H1 (cell line): Measurements from ENCODE around the gene VPS13D. TPM values are rescaled to one million over a fixed set of nuclear protein-coding genes. Genes with fewer than 3 reads are reported as not detected.
"Not testable (repeated sequence)": the region's sequence is repeated elsewhere in the genome, so short reads cannot be mapped to it uniquely, and the experiment has no call there.

ENCODE experiments used
- CTCF ChIA-PET: fragments of 300-600 bp; sonication (Branson Sonifier 250); formaldehyde crosslinking; loops from one replicate; lab custom pipeline; 2021; ENCODE audit not compliant: partially characterized antibody; lab: Charles Lee
- POLR2A ChIA-PET: fragments of 300-600 bp; sonication (Branson Sonifier 250); formaldehyde crosslinking; loops from one replicate; lab custom pipeline; 2021; ENCODE audit warnings: inconsistent platforms; ENCODE audit not compliant: partially characterized antibody; lab: Charles Lee
- DNase-seq, 2 experiments: peaks; one replicate each; pipeline versions ENCODE4 v3.0.0 to v3.0.0-alpha.2; 2010 to 2022; ENCODE audit warnings: low spot score in 2 of 2, low read depth in 1 of 2, mixed read lengths in 1 of 2
- FAIRE-seq: peaks from 2 replicates; lab custom pipeline; 2011; peaks lifted over from hg19 to GRCh38; lab: Jason Lieb, UNC
- H2AFZ ChIP-seq: 2 replicates; pipeline ENCODE4 v1.8.1; 2012; ENCODE audit warnings: low read length, inconsistent platforms
- H2AK5ac ChIP-seq: 2 replicates; pipeline ENCODE4 v1.6.1; 2013; ENCODE audit warnings: low read depth, low read length
- H2BK120ac ChIP-seq: replicated peaks from 2 replicates; pipeline ENCODE3; 2013; ENCODE audit warnings: low read depth, low read length, inconsistent platforms
- H2BK12ac ChIP-seq: 2 replicates; pipeline ENCODE4 v1.6.1; 2013; ENCODE audit warnings: low read depth, low read length
- H2BK15ac ChIP-seq: 2 replicates; pipeline ENCODE4 v1.6.1; 2013; ENCODE audit warnings: low read length
- H2BK20ac ChIP-seq: 2 replicates; pipeline ENCODE4 v1.6.1; 2013; ENCODE audit warnings: low read length
- H2BK5ac ChIP-seq: 2 replicates; pipeline ENCODE4 v1.6.1; 2013; ENCODE audit warnings: low read depth, low read length
- H3K14ac ChIP-seq: 2 replicates; pipeline ENCODE4 v1.6.1; 2013; ENCODE audit warnings: inconsistent platforms; ENCODE audit not compliant: insufficient read length
- H3K18ac ChIP-seq: 2 replicates; pipeline ENCODE4 v1.6.1; 2013; ENCODE audit warnings: low read length; ENCODE audit errors: extremely low read depth
- H3K23ac ChIP-seq: 2 replicates; pipeline ENCODE4 v1.6.1; 2013; ENCODE audit warnings: inconsistent platforms; ENCODE audit not compliant: insufficient read length
- H3K23me2 ChIP-seq: 2 replicates; pipeline ENCODE4 v1.6.1; 2013; ENCODE audit warnings: low read depth, low read length
- H3K27ac ChIP-seq: 2 replicates; pipeline ENCODE4 v1.6.1; 2011; ENCODE audit warnings: low read depth, low read length, inconsistent platforms
- H3K27me3 ChIP-seq, 4 experiments: replicated peaks in 1 of 4; 1 replicate in 1 of 4; 2 replicates in 3 of 4; pipeline versions ENCODE4 v1.6.1 to v1.8.1; 2011 to 2013; ENCODE audit warnings: low read length in 3 of 4, mild to moderate bottlenecking in 3 of 4, inconsistent platforms in 2 of 4, mixed read lengths in 2 of 4, moderate library complexity in 1 of 4; ENCODE audit not compliant: control insufficient read depth in 3 of 4, insufficient read depth in 3 of 4; ENCODE audit errors: extremely low read depth in 1 of 4
- H3K36me3 ChIP-seq, 4 experiments: 2 replicates each; pipeline versions ENCODE4 v1.6.1 to v1.8.1; 2011 to 2013; ENCODE audit warnings: mild to moderate bottlenecking in 4 of 4, low read length in 3 of 4, moderate library complexity in 2 of 4, control low read depth in 1 of 4, inconsistent platforms in 1 of 4; ENCODE audit not compliant: insufficient read depth in 4 of 4, control insufficient read depth in 2 of 4
- H3K4ac ChIP-seq: replicated peaks from 2 replicates; pipeline ENCODE3; 2013; ENCODE audit warnings: low read length, low read depth, mixed read lengths, inconsistent platforms; ENCODE audit not compliant: insufficient read length
- H3K4me1 ChIP-seq, 4 experiments: replicated peaks in 1 of 4; 1 replicate in 1 of 4; 2 replicates in 3 of 4; pipeline versions ENCODE4 v1.6.1 to v1.8.1; 2011 to 2013; ENCODE audit warnings: low read length in 3 of 4, inconsistent platforms in 2 of 4, mixed read lengths in 1 of 4; ENCODE audit not compliant: insufficient read depth in 4 of 4, control insufficient read depth in 3 of 4
- H3K4me2 ChIP-seq, 2 experiments: 2 replicates each; pipeline versions ENCODE4 v1.6.1 to v1.8.1; 2011 to 2013; ENCODE audit warnings: low read depth in 2 of 2, low read length in 2 of 2, control low read depth in 1 of 2, inconsistent platforms in 1 of 2, mild to moderate bottlenecking in 1 of 2; ENCODE audit not compliant: insufficient read depth in 1 of 2
- H3K4me3 ChIP-seq, 4 experiments: fragments of 200-600, 300-600 bp in 1 of 4; sonication (generic), shearing (Covaris generic), sonication (Bioruptor Twin) in 1 of 4; 2 replicates each; pipeline versions ENCODE4 v1.5.1 to v1.8.1; 2011 to 2016; ENCODE audit warnings: low read length in 4 of 4, low read depth in 3 of 4, control low read depth in 2 of 4, inconsistent platforms in 2 of 4, mild to moderate bottlenecking in 2 of 4, mixed read lengths in 1 of 4, moderate library complexity in 1 of 4; ENCODE audit not compliant: insufficient read depth in 2 of 4; ENCODE audit errors: extremely low read depth in 1 of 4
- H3K56ac ChIP-seq: replicated peaks from 2 replicates; pipeline ENCODE3; 2013; ENCODE audit warnings: low read depth, mild to moderate bottlenecking, mixed read lengths, low read length, inconsistent platforms; ENCODE audit not compliant: insufficient read length
- H3K79me1 ChIP-seq: 2 replicates; pipeline ENCODE4 v1.6.1; 2013; ENCODE audit warnings: low read depth, low read length, control low read depth
- H3K79me2 ChIP-seq, 2 experiments: 2 replicates each; pipeline versions ENCODE4 v1.6.1 to v1.8.1; 2012 to 2013; ENCODE audit warnings: low read length in 2 of 2, mild to moderate bottlenecking in 2 of 2, inconsistent platforms in 1 of 2; ENCODE audit not compliant: insufficient read depth in 2 of 2, control insufficient read depth in 1 of 2
- H3K9ac ChIP-seq, 4 experiments: replicated peaks in 1 of 4; 1 replicate in 1 of 4; 2 replicates in 3 of 4; pipeline versions ENCODE4 v1.6.1 to v1.8.1; 2011 to 2013; ENCODE audit warnings: low read depth in 3 of 4, low read length in 3 of 4, control low read depth in 2 of 4, mild to moderate bottlenecking in 2 of 4, moderate library complexity in 2 of 4, inconsistent platforms in 1 of 4; ENCODE audit errors: extremely low read depth in 1 of 4
- H3K9me3 ChIP-seq, 2 experiments: 2 replicates each; pipeline versions ENCODE4 v1.6.1 to v1.8.1; 2012 to 2013; ENCODE audit warnings: mild to moderate bottlenecking in 2 of 2, moderate library complexity in 2 of 2, control low read depth in 1 of 2, inconsistent platforms in 1 of 2, low read depth in 1 of 2, low read length in 1 of 2, mixed read lengths in 1 of 2; ENCODE audit not compliant: insufficient read depth in 2 of 2
- H4K20me1 ChIP-seq, 2 experiments: replicated peaks in 1 of 2; 2 replicates each; pipeline versions ENCODE3 to v1.8.1; 2011 to 2013; ENCODE audit warnings: inconsistent platforms in 2 of 2, low read length in 2 of 2, mild to moderate bottlenecking in 1 of 2; ENCODE audit not compliant: insufficient read depth in 2 of 2, control insufficient read depth in 1 of 2
- H4K5ac ChIP-seq: 2 replicates; pipeline ENCODE4 v1.6.1; 2013; ENCODE audit warnings: low read length, low read depth, mixed read lengths, inconsistent platforms; ENCODE audit not compliant: insufficient read length
- H4K8ac ChIP-seq: 2 replicates; pipeline ENCODE4 v1.8.0; 2013; ENCODE audit warnings: mild to moderate bottlenecking, moderate library complexity, low read length, inconsistent platforms; ENCODE audit not compliant: insufficient read depth; ENCODE audit errors: extremely low read depth
- H4K91ac ChIP-seq: replicated peaks from 2 replicates; pipeline ENCODE3; 2013; ENCODE audit warnings: low read length, mixed read lengths, inconsistent platforms; ENCODE audit not compliant: insufficient read length
- WGBS, 2 experiments: shearing (Covaris generic) in 1 of 2; methylation state at CpG; one replicate each; pipeline versions ENCODE4 v1.1.6 to v1.1.7; 2013 to 2015; ENCODE audit warnings: low lambda C conversion rate in 2 of 2, mixed read lengths in 2 of 2, inconsistent platforms in 1 of 2, low coverage in 1 of 2, missing lambda C conversion rate in 1 of 2; ENCODE audit not compliant: insufficient replicate concordance in 2 of 2, insufficient coverage in 1 of 2, insufficient read length in 1 of 2; ENCODE audit errors: extremely low coverage in 1 of 2, missing lambda C conversion rate in 1 of 2; 5-methylcytosine and 5-hydroxymethylcytosine counted together
- polyA plus RNA-seq, 7 experiments: library from polyadenylated mRNA; depleted of rRNA in 3 of 7; stranded (reverse) in 5 of 7; unstranded in 2 of 7; fragments of >200 nt in 5 of 7; fragments of 200-250 nt in 2 of 7; gene quantifications; 1 replicate in 5 of 7; 2 replicates in 1 of 7; 4 replicates in 1 of 7; pipeline versions ENCODE4 v1.2.1 to v1.2.3, GENCODE V29; 2011 to 2013; ENCODE audit warnings: missing spikeins in 2 of 7, mixed read lengths in 2 of 7
- total RNA-seq: library from RNA; stranded (reverse); fragmentation: NEBNext Ultra II Directional; extraction: Animal tissue kit (Norgen Biotek cat#: 25700); gene quantifications from 2 replicates; pipeline ENCODE4 v1.2.1, GENCODE V29; 2021

VPS13D gene
- total and polyA plus RNA-seq, 2 of the 8 experiments (the other 6 are each of a cell fraction or from before 2014, with no cell fraction given): 10.9 to 31.2 TPM

DNA sequence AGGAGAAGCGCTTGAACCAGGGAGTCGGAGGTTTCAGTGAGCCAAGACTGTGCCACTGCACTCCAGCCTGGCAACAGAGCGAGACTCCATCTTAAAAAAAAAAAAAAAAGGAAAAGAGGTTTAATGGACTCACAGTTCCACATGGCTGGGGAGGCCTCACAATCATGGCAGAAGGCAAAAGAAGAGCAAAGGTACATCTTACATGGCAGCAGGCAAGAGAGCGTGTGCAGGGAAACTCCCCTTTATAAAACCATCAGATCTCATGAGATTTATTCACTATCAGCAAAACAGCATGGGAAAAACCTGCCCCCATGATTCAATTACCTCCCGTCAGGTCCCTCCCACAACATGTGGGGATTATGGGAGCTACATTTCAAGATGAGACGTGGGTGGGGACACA is 5.7 kb upstream of the VPS13D start:
- H3K18ac ChIP-seq, H3K4me3 ChIP-seq, H2BK12ac ChIP-seq, H3K27me3 ChIP-seq, H3K14ac ChIP-seq, FAIRE-seq, H3K23me2 ChIP-seq, H2BK15ac ChIP-seq, H2AK5ac ChIP-seq, H2BK120ac ChIP-seq, H3K79me1 ChIP-seq, DNase-seq, H3K4ac ChIP-seq, H4K5ac ChIP-seq, H3K4me2 ChIP-seq, H4K20me1 ChIP-seq, H3K9ac ChIP-seq, H3K79me2 ChIP-seq, H2BK20ac ChIP-seq, H2AFZ ChIP-seq, H4K91ac ChIP-seq, H3K23ac ChIP-seq, H4K8ac ChIP-seq, H3K27ac ChIP-seq, H2BK5ac ChIP-seq, POLR2A ChIA-PET, H3K9me3 ChIP-seq, H3K4me1 ChIP-seq, H3K36me3 ChIP-seq, H3K56ac ChIP-seq: not testable (repeated sequence)
- WGBS, 2 experiments: 82% methylated on average over 6 of the region's 6 CpGs; no CpG with 5 or more reads in 1 of the 2 experiments
- CTCF ChIA-PET: interaction anchor here (0.6 to 1.6 kb wide), 2 partner anchors 47 to 100 kb away, joined by 3 to 4 read pairs; no protein-coding TSS in a partner anchor
